ENCODE results near the gene SLC8B1. TPM values are rescaled to one million over a fixed set of nuclear protein-coding genes. Genes with fewer than 3 reads are reported as not detected.

SLC8B1 gene
- total and polyA plus RNA-seq, 2 donors (not counting 3 experiments of a cell fraction or from before 2014, with no cell fraction given) = 29.9 to 45.4 TPM

- CTCF ChIA-PET = interaction anchor here (0.5 kb wide), 1 partner anchor 33 kb away, joined by 4 read pairs; no protein-coding TSS in a partner anchor
- Histone ChIP-seq H3K9me1 (replicated peaks; ENCODE audit: control insufficient read depth, extremely low read depth, insufficient read depth, low read length) (no peaks in the 10 kb centered on the region), H4K20me1 (replicated peaks; ENCODE audit: control insufficient read depth, extremely low read depth, insufficient read depth, low read length) (no peaks in the 10 kb centered on the region), H3K27me3 (ENCODE audit: control insufficient read depth in 2 of 2, insufficient read depth in 2 of 2, low read length in 2 of 2) (no peaks in the 10 kb centered on the region), H3K9me3 (replicated peaks; ENCODE audit: control insufficient read depth, insufficient read depth, low read length) (no peaks in the 10 kb centered on the region), H3K36me3 (ENCODE audit: control insufficient read depth in 2 of 2, extremely low read depth in 1 of 2, insufficient read depth in 2 of 2, low read length in 2 of 2) (peaks cover 0 to 8% of the 10 kb centered on the region in 2 experiments), H3K4me1 (ENCODE audit: control insufficient read depth, extremely low read depth, insufficient read depth, low read length) (peaks cover 6% of the 10 kb centered on the region), H3K9ac (replicated peaks; ENCODE audit: extremely low read depth, insufficient read depth, low read length) (no peak overlapping the region), H3K4me2 (ENCODE audit: insufficient read depth, low read length) (no peak overlapping the region), H2AFZ (ENCODE audit: low read depth, low read length) (no peak overlapping the region), H3K79me2 (ENCODE audit: control insufficient read depth, insufficient read depth, low read length) (no peaks in the 10 kb centered on the region), H3K27ac (ENCODE audit: insufficient read depth, low read depth, low read length) (no peak overlapping the region), H3K4me3 (replicated peaks in 1 of 3; ENCODE audit: insufficient read depth in 1 of 3, low read depth in 1 of 3, low read length in 3 of 3) (no peak overlapping the region)
- TF ChIP-seq JUN (IDR thresholded peaks at IDR 0.05; ENCODE audit: borderline replicate concordance, insufficient read depth, insufficient read length, low read depth) = no peak
- TF ChIP-seq MAX (IDR thresholded peaks at IDR 0.05; ENCODE audit: insufficient read depth, insufficient read length) = no peak
- no peak for TF ChIP-seq POLR2A (IDR thresholded peaks at IDR 0.05; ENCODE audit: low read depth, low read length)
- TF ChIP-seq MYC (IDR thresholded peaks at IDR 0.05; ENCODE audit: low read depth, low read length) = no peak
- no peak for TF ChIP-seq CTCF (IDR thresholded peaks at IDR 0.05; ENCODE audit: extremely low read depth in 1 of 2, insufficient read depth in 1 of 2, low read depth in 1 of 2, low read length in 2 of 2)
- no peak for TF ChIP-seq EZH2 (IDR thresholded peaks at IDR 0.05; ENCODE audit: borderline replicate concordance, low read depth, low read length, severe bottlenecking)
- no peak for TF ChIP-seq POLR2AphosphoS5 (IDR thresholded peaks at IDR 0.05; ENCODE audit: insufficient read depth, low read depth, low read length)
- no peak for TF ChIP-seq GATA2 (IDR thresholded peaks at IDR 0.05; ENCODE audit: insufficient read depth, insufficient read length, low read depth, low read length)
- TF ChIP-seq FOS (IDR thresholded peaks at IDR 0.05; ENCODE audit: borderline replicate concordance, insufficient read depth, low read length) = no peak
- intact Hi-C loops (cut with micrococcal nuclease) (no loop called here), dilution Hi-C loops (cut with MboI; ENCODE audit: extremely low pct_ligation_motif_present, low sequenced_read_pairs) (no loop called here)
- no peak for FAIRE-seq
- POLR2A ChIA-PET = no interaction called here
- BruUV-seq (replicated peaks) = no TSS peak
- DNase-seq (ENCODE audit: low read depth, low spot score) = no peak
Observed at GRCh38 chr12:113302466-113302865, 32.4 kb downstream of the SLC8B1 start.
